IPS-20b (cell line): ENCODE measurements around the gene ABI2.

Experiments used
- H3K27ac ChIP-seq: one replicate; pipeline ENCODE4 v1.5.1; 2013; ENCODE audit warnings: low read length
- H3K27me3 ChIP-seq: 2 replicates; pipeline ENCODE4 v1.6.1; 2013; ENCODE audit warnings: mild to moderate bottlenecking, low read length, inconsistent platforms; ENCODE audit not compliant: insufficient read depth
- H3K36me3 ChIP-seq: 2 replicates; pipeline ENCODE4 v1.6.1; 2013; ENCODE audit warnings: low read depth, mild to moderate bottlenecking, inconsistent platforms, low read length, moderate library complexity; ENCODE audit not compliant: insufficient read depth
- H3K4me1 ChIP-seq: 2 replicates; pipeline ENCODE4 v1.6.1; 2013; ENCODE audit warnings: mild to moderate bottlenecking, control low read depth, inconsistent platforms, low read length, moderate library complexity; ENCODE audit not compliant: insufficient read depth
- H3K4me3 ChIP-seq: 2 replicates; pipeline ENCODE4 v1.5.1; 2013; ENCODE audit warnings: mild to moderate bottlenecking, low read length, inconsistent platforms
- H3K9ac ChIP-seq: 2 replicates; pipeline ENCODE4 v1.6.1; 2013; ENCODE audit warnings: low read depth, mild to moderate bottlenecking, inconsistent platforms, low read length, moderate library complexity
- H3K9me3 ChIP-seq: 2 replicates; pipeline ENCODE4 v1.6.1; 2013; ENCODE audit warnings: mild to moderate bottlenecking, low read depth, low read length, inconsistent platforms; ENCODE audit not compliant: insufficient read depth

ABI2 gene

GRCh38 chr2:203453858-203454451, 125.8 kb downstream of the ABI2 start:
- Histone ChIP-seq H3K9me3 (no peaks in the 10 kb centered on the region), H3K27me3 (no peaks in the 10 kb centered on the region), H3K27ac (no peak overlapping the region), H3K4me3 (no peak overlapping the region), H3K9ac (no peak overlapping the region), H3K36me3 (peaks cover 40% of the 10 kb centered on the region), H3K4me1 (no peaks in the 10 kb centered on the region)

- Histone ChIP-seq H3K4me3 (no peak overlapping the region), H3K36me3 (peaks cover 51% of the 10 kb centered on the region), H3K9me3 (no peaks in the 10 kb centered on the region), H3K27ac (no peak overlapping the region), H3K27me3 (no peaks in the 10 kb centered on the region), H3K4me1 (no peaks in the 10 kb centered on the region), H3K9ac (no peak overlapping the region)
Observed at GRCh38 chr2:203455209-203455608, 127.0 kb downstream of the ABI2 start.

- H3K9me3 ChIP-seq, result no peaks in the 10 kb centered on the region
- H3K9ac ChIP-seq, result no peak overlapping the region
- no peak overlapping the region for H3K4me3 ChIP-seq
- H3K27ac ChIP-seq, result no peak overlapping the region
- H3K27me3 ChIP-seq, result no peaks in the 10 kb centered on the region
- peaks cover 18% of the 10 kb centered on the region for H3K36me3 ChIP-seq
- H3K4me1 ChIP-seq, result no peaks in the 10 kb centered on the region
Observed at GRCh38 chr2:203461746-203462145, 133.6 kb downstream of the ABI2 start.

GRCh38 chr2:203462308-203462707, 134.1 kb downstream of the ABI2 start:
- Histone ChIP-seq H3K36me3 (peaks cover 17% of the 10 kb centered on the region), H3K27me3 (no peaks in the 10 kb centered on the region), H3K4me1 (no peaks in the 10 kb centered on the region), H3K4me3 (no peak overlapping the region), H3K9me3 (no peaks in the 10 kb centered on the region), H3K9ac (no peak overlapping the region), H3K27ac (no peak overlapping the region)

- Histone ChIP-seq H3K27ac (no peak overlapping the region), H3K9me3 (no peaks in the 10 kb centered on the region), H3K27me3 (no peaks in the 10 kb centered on the region), H3K36me3 (peaks cover 12% of the 10 kb centered on the region), H3K9ac (no peak overlapping the region), H3K4me1 (no peaks in the 10 kb centered on the region), H3K4me3 (no peak overlapping the region)
Observed at GRCh38 chr2:203463266-203463678, 135.1 kb downstream of the ABI2 start.

GRCh38 chr2:203469546-203469945, 141.4 kb downstream of the ABI2 start:
- Histone ChIP-seq H3K36me3 (no peaks in the 10 kb centered on the region), H3K9ac (no peak overlapping the region), H3K4me3 (no peak overlapping the region), H3K4me1 (no peaks in the 10 kb centered on the region), H3K9me3 (no peaks in the 10 kb centered on the region), H3K27ac (no peak overlapping the region), H3K27me3 (no peaks in the 10 kb centered on the region)

- Histone ChIP-seq H3K36me3 (no peaks in the 10 kb centered on the region), H3K4me3 (no peak overlapping the region), H3K27ac (no peak overlapping the region), H3K9ac (no peak overlapping the region), H3K9me3 (no peaks in the 10 kb centered on the region), H3K4me1 (no peaks in the 10 kb centered on the region), H3K27me3 (no peaks in the 10 kb centered on the region)
Observed at GRCh38 chr2:203470371-203470770, 142.2 kb downstream of the ABI2 start.

- Histone ChIP-seq H3K36me3 (no peaks in the 10 kb centered on the region), H3K27ac (no peak overlapping the region), H3K4me1 (no peaks in the 10 kb centered on the region), H3K9ac (no peak overlapping the region), H3K4me3 (no peak overlapping the region), H3K9me3 (no peaks in the 10 kb centered on the region), H3K27me3 (no peaks in the 10 kb centered on the region)
Observed at GRCh38 chr2:203471323-203471722, 143.1 kb downstream of the ABI2 start.

GRCh38 chr2:203476881-203477280, 148.7 kb downstream of the ABI2 start:
- no peak overlapping the region for H3K27ac ChIP-seq
- no peaks in the 10 kb centered on the region for H3K4me1 ChIP-seq
- H3K27me3 ChIP-seq, result no peaks in the 10 kb centered on the region
- H3K9me3 ChIP-seq, result no peaks in the 10 kb centered on the region
- H3K36me3 ChIP-seq, result no peaks in the 10 kb centered on the region
- no peak overlapping the region for H3K9ac ChIP-seq
- no peak overlapping the region for H3K4me3 ChIP-seq

- H3K9me3 ChIP-seq, result no peaks in the 10 kb centered on the region
- H3K36me3 ChIP-seq, result no peaks in the 10 kb centered on the region
- no peak overlapping the region for H3K4me3 ChIP-seq
- no peaks in the 10 kb centered on the region for H3K27me3 ChIP-seq
- H3K9ac ChIP-seq, result no peak overlapping the region
- no peak overlapping the region for H3K27ac ChIP-seq
- peaks cover 6% of the 10 kb centered on the region; the same call in 1 of the 2 replicates for H3K4me1 ChIP-seq
Observed at GRCh38 chr2:203480623-203481022, 152.4 kb downstream of the ABI2 start.

- Histone ChIP-seq H3K4me3 (0 out of 2 replicates have a peak overlapping the region, but pooled peaks have one; percentile 6), H3K27ac (peak overlapping the region; percentile 38), H3K9me3 (no peaks in the 10 kb centered on the region), H3K9ac (peak overlapping the region; percentile 49; the same call in 1 of the 2 replicates), H3K27me3 (no peaks in the 10 kb centered on the region), H3K4me1 (peaks cover 6% of the 10 kb centered on the region; the same call in 1 of the 2 replicates), H3K36me3 (peaks cover 8% of the 10 kb centered on the region)
Observed at GRCh38 chr2:203484266-203485112, 156.3 kb downstream of the ABI2 start.

- no peaks in the 10 kb centered on the region for H3K9me3 ChIP-seq
- no peak overlapping the region for H3K4me3 ChIP-seq
- H3K27me3 ChIP-seq, result no peaks in the 10 kb centered on the region
- H3K4me1 ChIP-seq, result peaks cover 3% of the 10 kb centered on the region; the same call in 1 of the 2 replicates
- H3K9ac ChIP-seq, result no peak overlapping the region
- peaks cover 26% of the 10 kb centered on the region for H3K36me3 ChIP-seq
- no peak overlapping the region for H3K27ac ChIP-seq
Observed at GRCh38 chr2:203489531-203489930, 161.3 kb downstream of the ABI2 start.
